Inflammatory macrophage treated with lipopolysaccharide for 1 hour (primary cell): ENCODE measurements around the gene PPP3CB.

Experiments used
- DNase-seq, 2 donors: peaks; one replicate each; pipeline ENCODE4 v3.0.0-alpha.2; 2020 to 2022

PPP3CB gene

DNA sequence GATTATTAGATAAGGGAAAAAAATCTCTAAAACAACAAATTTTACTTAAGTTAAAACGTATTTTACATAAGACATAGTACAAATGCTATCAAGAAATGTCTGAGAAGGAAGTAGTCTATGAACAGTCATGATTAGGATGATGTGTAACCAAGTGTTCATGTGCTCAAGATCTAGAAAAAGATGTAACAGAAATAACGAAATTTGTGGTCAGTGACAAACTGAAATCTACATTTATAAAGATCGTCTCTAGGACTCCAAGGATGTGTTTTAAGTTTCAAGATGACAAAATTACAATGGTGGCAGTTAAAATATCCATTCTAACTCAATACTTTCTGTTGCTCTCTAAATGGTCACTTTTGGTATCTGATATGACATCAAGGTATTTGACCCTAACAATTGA lies 17.2 kb downstream of the PPP3CB start:
- no peak for DNase-seq

DNA sequence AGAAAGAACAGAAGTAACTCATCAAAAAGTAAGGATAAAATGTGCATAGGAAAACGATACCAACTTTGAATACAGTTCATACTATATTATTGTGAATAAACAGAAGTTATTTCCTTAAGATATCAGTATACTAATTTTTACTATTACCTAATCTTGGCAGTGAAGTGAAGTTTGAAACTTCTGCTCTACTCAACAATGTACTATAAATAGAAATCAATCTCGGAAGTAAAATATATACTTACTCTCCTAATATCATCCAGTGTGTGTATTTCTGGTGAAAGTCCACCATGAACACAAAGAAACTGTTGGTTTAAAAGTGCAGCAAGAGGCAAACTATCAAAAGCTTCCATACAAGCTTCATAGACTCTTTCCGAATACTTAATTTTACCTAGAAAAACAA lies 24.6 kb downstream of the PPP3CB start:
- no peak for DNase-seq

DNA sequence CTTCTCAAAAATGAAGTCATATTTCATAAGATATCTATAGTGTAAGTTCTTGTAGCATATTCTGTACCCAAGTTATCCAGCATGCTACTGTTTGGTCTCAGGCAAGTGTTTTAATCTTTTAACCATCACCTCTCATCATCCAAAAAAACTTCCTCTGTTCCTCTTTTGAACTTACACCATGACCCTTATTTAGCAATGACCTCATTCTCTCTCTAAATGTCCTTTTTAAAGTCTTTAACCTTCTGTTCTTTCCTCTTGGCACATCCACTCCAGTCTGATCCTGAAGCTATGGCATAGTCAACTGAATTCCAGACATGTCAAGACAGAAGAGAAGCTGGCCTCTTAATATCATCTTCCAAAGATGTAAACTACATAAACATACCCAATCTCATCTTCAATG lies 26.2 kb downstream of the PPP3CB start:
- peak; percentile 50 to 58 for DNase-seq

DNA sequence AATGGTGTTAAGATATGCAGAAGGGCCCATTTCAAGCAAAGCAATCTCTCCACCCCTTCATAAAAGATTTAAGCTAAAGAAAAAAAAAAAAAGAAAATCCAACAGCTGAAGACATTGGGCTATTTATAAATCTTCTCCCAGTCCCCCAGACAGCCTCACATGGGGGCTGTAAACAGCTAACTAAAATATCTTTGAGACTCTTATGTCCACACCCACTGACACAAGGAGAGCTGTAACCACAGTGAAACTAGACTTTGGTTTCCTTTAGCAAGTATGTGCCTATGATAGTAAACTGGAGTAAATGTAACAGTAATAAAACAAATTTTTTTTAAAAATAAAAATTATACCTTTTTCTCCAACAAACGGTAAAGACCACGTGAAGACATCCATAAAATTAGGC lies 28.6 kb downstream of the PPP3CB start:
- no peak for DNase-seq

DNA sequence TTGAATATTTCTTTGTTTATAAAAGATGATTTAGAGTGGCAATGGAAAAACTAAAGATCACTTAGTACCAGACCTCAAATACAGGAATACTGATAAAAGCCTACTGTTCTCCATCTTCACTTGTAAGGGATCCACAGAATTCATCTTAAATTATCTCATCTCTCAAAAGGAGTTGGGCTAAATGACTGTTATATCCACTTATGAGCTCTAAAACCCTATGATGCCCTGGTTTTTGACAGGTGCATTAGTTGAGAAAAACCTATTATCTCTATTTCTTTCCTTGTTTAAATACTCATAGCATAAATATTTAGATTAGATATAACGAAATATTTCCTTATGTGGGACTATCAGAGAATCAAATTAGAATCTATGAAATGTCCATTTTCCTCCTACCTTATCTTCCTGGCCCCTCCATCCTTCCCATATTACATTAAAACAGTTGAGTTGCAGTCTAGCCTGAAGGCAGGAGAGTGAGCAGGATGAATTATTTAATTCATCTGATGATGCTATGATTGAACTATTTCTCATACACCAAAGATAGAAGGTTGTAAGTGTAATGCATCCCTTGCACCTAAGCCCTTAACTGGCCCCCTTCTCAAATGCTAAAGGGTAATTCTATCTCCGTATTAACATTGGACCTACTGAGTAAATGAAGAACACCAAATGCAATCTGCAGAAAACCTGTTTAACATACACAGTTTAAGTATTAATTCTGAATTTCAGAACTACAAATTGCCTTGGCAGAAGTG lies 29.7 kb downstream of the PPP3CB start:
- no peak for DNase-seq

DNA sequence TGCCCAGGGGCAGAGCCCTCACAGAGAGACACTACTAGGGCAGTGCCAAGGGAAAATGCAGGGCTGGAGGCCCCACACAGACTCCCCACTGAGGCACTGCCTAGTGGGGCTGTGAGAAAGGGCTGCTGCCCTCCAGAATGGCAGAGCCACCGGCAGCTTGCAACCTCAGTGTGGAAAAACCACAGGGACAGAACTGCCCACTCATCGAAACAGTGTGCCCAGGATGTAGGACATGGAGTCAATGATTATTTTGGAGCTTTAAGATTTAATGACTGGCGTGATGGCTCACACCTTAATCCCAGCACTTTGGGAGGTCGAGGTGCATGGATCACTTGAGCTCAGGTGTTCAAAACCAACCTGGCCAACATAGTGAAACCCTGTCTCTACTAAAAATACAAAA lies 34.9 kb downstream of the PPP3CB start:
- no peak for DNase-seq

DNA sequence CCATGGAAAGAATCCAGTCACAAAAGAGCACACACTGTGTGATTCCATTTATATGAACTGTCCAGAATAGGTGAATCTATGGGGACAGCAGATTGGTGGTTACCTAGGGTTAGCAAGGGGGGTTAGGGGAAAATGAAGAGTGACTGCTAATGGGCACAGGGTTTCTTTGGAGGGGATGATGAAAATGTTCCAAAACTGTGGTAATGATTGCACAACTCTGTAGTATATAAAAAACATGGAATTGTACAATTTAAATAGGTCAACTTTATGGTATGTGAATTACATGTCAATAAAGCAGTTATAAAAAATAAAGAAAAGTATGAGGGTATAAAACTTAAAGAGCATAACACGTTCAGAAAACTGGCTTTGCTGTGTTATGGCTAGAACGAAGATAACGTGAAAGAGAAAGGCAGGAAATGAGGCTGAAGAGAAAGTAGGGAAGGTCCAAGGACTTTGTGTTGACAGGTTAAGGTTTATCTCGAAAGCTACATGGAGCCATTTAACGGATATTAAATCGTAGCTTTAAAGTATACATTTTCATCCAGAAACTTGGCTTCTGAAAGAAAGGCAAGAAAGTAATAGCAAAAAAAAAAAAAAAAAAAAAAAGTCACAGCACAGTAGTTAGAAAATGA lies 36.0 kb downstream of the PPP3CB start:
- DNase-seq = no peak

DNA sequence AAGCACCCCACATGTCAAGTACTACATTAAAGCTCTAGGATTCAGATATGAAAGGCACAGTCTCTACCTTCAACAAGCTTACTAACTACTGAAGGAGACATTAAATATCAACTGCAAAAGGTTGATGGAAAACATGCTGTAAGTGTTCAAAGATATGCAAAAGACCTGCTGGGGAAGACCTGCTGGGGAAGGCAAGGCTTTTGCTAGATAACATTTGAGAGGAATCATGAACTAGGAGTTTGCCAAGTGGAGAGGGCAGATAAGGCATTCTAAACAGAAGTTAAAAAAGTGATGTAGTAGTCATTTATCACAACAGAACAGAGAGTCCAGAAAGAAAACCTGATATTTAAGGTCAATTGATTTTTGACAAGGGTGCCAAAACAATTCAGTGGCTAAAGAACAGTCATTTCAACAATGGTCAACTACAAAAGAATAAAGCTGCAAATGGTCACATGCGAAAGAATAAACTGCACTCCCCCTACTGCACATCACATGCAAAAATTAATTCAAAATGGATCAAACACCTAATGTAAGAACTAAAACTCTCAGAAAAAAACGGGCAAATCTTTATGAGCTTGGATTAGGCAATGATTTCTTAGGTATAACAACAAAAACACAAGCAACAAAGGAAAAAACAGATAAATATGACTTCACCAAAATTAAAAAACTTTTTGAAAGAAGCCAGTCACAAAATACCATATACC lies 39.5 kb downstream of the PPP3CB start:
- no peak for DNase-seq

DNA sequence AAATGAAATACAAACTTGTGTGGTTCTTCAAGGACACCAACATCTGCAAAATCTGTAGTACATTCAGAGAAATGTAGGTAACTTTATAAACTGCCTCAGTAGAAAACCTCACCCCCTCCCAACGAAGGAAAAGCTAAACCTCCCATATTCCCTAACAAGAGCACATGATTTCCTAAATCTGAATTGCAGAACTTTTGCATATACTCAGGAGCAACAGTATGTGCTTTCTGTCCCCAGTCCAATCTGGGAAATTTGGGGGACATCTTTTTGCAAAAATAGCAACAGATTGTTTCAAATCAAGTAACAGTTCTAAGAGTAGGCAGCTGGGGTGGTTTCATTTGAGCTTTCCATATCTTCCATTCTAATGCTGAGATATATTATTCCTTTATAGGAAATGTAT lies 46.7 kb downstream of the PPP3CB start:
- DNase-seq = no peak

DNA sequence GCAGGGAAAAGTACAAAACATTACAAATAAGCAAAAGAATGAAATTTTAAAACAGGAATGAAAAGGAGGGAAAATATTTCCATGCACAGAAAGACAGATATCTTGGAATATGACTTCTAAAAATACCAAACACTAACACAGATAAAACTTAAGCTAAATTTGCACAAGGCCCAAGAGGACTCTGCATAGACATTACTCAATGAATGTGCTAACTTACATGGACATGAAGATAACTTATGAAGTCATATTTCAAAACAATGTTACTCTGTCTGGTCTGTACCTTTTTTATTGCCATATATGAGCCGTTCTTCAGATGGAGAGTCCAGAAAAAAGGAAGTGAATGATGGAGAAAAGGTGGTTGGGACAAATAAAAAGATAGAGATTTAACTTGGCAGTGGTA lies 47.4 kb downstream of the PPP3CB start:
- no peak for DNase-seq

DNA sequence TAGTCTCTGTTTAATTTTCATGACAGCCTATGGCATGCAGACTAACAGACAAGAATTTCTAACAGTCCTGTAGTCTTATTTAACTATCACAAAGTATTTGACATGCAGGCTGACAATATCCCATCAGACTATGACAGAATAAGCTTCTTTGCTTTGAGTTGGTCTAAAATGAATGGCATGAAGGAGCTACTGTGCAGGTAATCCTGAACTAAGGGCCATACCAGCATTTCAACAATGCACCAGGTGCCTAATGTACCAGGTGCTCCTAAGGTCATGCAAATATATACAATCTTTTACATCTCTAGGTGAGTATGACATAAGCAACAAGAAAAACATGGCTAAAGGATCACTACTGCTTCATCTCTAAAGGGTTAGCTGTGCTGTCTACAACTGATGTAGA lies 48.9 kb downstream of the PPP3CB start:
- DNase-seq = no peak

DNA sequence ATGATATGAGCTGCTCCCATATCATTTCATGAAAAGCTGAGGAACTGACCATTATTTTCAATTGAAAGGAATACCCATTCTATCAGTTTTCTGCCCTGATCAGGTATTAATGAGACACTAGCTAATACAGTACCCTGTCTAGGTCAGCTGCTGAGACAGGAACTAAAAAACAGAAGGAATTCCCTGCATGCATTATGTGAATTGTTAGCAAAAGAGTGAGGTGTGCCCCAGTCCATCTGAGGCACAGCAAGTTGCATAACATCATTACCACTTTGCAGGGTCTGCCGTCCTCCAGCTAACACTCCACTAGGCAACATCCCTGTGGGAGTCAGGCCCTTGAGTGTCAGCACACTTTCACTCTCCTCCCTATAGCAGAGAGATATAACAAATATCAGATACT lies 51.4 kb downstream of the PPP3CB start:
- no peak for DNase-seq

DNA sequence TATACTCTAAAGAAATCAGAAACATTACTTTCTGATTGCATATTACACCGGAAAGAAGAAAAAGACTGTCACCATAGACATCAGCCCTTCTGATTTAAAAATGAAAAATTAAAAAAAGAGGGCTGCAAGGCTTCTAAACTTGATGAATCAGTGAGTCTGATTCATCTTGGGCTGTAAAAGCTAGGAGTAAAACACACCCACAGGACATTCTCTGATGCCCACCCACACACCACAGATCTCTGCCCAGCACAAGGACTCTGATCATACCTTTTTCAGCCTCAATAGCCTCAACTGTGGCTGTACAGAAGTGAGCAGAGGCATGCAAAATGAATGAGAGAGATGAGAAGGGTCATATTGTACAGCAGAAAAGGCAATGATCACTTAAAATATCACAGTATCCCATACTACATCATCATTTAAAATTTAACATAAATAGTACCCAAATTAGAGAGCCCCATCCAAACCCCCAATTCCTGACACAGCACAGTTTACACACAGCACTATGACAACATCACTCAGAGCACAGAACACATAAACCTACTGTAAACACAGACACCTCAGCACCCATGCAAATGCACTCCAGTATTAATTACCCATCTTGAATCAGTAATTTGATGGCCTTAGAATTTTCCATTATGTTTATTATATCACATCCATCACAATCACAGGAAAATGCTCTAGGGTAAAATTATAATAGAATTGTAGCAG lies 56.1 kb downstream of the PPP3CB start:
- peak in 1 of 2 donors; percentile 8 for DNase-seq

DNA sequence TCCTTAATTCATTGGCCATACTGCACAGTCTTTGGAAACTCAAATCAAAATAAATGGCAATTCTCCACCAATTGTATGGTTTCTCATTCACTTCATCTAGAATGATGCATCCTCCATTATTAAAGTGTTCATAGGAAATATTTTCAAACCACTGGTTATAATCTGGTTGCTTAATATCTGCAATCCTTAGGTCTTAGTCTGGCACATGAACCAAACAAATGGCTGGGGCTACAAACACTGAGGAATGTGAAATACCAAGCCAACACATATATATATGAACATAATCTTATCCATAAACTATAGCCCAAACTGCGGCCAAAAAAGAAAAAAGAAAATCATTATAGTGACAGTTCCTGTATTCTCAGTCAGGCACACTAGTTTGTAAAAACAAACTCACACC lies 56.8 kb downstream of the PPP3CB start:
- no peak for DNase-seq

DNA sequence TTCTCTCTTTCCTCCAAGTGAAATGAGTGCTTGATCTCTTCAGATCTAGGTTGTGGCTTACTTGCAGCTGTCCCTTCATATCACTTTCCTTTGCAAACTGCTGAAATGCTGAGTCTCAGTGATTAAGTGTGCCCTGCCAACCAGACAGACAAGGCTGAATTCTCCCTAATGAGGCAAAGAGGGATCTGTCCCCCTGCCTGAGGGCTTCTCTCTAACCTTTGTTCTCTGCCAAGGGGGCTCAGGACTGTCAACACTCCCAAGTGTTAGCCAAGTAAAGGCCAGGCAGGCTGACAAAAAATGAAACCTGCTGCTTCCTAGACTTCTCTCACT lies 62.3 kb downstream of the PPP3CB start, which contains the start of gene MSS51:
Gene MSS51 (minus strand): TSS at position 24 of the 330 bp plus-strand sequence. CDS start 5,277 bp downstream, outside the sequence.
- no peak for DNase-seq

DNA sequence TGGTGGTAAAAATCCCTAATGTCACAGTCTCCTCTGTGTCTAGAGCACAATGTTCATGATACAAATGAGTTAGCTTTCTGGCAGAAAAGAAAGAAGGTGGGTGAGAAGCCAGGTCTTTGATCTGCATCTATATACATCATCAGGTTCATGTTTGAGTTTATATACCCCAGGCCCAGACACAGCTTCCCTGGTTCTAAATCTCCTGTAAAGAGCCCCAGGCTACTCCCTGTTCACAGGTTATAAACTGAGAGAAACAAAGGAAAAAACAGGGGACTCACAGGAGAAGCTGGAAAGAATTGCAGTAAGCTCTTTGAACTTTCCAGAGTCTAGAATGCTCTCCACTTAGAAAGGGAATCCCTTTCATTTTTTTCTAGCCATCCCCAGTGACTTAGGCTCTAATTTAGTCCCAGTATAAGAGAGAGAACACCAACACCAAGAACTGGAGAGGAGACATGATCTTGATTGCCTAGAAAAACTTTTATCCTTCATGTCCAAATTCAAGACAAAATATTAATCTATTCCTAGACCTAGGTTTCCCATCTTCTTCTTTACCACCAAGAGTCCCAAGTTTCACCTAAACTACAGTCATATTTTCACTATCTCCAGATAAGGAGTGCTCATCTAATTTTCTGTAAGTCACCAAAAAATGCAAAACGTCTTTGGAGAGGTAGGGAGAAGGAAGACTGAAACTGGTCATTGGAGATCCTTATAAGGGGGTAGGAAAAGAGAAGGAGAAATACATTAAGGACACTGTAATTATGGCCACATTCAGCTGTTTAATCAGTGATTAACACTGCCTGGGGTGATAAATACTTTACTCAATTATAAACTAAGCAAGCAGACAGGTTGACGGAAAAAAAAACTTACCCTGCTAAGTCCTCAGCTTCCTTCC lies 62.9 kb downstream of the PPP3CB start:
- no peak for DNase-seq

DNA sequence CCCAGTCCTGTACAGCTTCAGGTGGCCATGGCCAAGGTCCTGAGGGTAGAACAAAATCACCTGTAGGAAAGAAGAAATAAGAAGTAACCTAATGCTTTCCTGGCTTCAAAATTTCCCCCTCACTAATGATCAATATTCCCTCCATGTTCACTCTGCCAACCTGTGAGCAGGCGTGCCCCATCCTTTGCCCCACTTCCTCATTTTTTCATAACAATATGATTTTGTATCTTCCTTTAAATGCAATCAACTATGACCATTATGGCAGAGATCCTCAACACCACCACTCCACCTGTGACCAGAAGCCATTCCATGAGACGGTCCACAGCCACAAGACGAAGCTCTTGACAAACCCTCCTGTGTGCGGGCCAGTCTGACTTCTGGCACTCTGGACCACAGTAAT lies 69.5 kb downstream of the PPP3CB start:
- no peak for DNase-seq

DNA sequence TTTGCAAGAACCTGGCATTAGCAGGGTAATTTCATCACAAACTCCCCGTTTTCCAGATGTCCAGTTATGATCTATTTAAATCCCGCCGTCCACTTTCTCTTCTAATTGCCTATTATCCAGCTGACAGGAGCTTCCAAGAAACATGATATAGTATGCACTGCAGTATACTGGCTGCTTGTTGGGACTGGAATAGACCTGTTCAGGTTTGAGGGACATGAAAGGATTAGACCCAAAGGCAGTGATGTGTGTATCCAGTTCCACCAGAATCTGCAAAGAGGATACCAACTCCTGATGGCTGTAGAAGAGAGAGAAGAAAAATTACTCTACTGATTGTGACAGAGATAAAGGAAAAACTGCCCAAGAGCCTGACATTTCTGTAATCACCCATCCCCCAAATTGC lies 71.3 kb downstream of the PPP3CB start:
- no peak for DNase-seq

DNA sequence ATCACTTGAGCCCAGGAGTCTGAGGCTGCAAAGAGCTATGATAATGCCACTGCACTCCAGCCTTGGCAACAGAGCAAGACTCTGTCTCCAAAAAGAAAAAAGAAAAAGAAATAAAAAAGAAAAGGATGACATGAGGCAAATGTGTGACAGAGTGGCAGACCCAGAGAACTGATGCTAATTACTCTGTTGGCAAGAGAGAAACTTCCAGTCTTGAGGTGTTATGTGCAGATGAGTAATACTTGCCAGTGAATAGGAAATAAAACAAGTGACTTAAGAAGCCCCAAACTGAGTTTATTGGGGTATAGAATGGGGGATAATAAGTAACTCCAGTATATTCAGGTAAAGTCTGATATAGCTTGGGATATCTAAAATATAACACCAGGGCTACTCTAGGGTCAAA lies 72.5 kb downstream of the PPP3CB start:
- no peak for DNase-seq

DNA sequence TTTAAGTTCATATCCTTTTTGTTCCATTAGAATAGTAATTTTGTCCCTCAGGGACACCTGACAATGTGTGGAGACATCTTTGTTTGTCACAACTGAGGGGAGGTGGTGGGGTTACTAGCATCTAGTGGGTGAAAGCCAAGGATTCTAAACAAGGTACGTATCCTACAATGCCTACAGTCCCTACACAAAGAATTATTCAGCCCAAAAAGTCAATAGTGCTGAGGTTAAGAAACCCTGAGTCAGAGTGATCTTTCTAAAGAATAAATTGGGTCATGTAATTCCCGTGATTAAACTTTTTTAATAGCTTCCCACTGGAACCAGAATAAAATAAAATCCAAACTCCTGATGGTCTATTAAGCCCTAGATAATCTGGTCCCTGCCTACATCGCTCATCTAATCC lies 79.3 kb downstream of the PPP3CB start:
- DNase-seq = no peak

DNA sequence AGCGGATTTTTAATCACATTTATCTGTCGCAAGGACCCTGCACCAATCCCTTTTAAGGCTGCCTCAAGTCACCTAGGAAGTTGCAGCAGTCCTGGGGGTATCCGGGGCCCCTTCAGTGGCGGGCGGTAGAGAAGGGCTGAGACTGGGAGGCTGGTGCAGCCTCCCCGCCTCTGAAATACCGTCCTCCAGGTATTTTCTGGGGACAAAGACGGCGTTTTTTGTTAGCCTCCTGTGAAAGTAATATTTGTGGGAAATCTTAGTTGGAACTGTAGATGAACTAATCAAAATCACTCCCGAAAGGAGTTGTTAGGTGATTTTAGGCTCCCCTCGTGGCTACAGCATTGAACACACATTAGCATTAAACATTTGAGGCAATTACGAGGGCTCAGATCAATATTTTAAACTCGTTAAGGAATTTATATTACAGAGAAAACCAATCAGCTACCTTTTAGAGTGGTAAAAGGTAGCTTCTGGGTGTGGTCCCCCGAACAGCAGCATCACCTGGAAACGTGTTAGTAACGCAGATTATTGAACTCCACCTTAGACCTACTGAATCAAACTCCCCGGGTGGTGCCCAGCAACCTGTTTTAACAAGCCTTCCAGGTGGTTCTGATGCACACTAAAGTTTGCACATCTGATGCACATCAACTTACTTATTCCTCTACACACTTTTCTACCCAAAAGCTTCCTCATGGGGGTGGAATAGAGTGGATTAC lies 81.4 kb downstream of the PPP3CB start:
- DNase-seq = no peak
